Stomach (tissue), 9 donors: ENCODE data around the gene BTBD9. TPM values are rescaled to one million over a fixed set of nuclear protein-coding genes. Genes with fewer than 3 reads are reported as not detected.

Source experiments
- DNase-seq, 2 donors: peaks; one replicate each; pipeline versions ENCODE4 v3.0.0 to v3.0.0-alpha.2; 2013 to 2019
- H3K27ac ChIP-seq, 5 donors: fragments of 200-600 bp in 4 of 5; sonication (generic) in 4 of 5; one replicate each; pipeline ENCODE4 v1.5.1; 2013 to 2019; ENCODE audit warnings: mild to moderate bottlenecking in 1 of 5, moderate library complexity in 1 of 5
- H3K27me3 ChIP-seq, 3 donors: fragments of 200-600 bp; sonication (generic); one replicate each; pipeline ENCODE4 v1.5.1; 2017 to 2019; ENCODE audit warnings: mixed run types in 1 of 3
- H3K36me3 ChIP-seq, 4 donors: fragments of 200-600 bp; sonication (generic); 1 replicate in 3 of 4; 2 replicates in 1 of 4; pipeline ENCODE4 v1.5.1; 2016 to 2019
- H3K4me1 ChIP-seq, 4 donors: fragments of 200-600 bp; sonication (generic); one replicate each; pipeline ENCODE4 v1.5.1; 2016 to 2019
- H3K4me3 ChIP-seq, 4 donors: fragments of 200-600 bp; sonication (generic) in 3 of 4; one replicate each; pipeline ENCODE4 v1.5.1; 2016 to 2019; ENCODE audit warnings: mild to moderate bottlenecking in 1 of 4
- H3K9me3 ChIP-seq, 4 donors: fragments of 200-600 bp; sonication (generic); one replicate each; pipeline ENCODE4 v1.5.1; 2016 to 2019
- EP300 ChIP-seq: sonication (generic); formaldehyde crosslinking; IDR thresholded peaks from one replicate; pipeline ENCODE4 v1.6.1; 2017; ENCODE audit warnings: antibody characterized with exemption
- POLR2A ChIP-seq, 4 donors: fragments of 450-650 bp; IDR thresholded peaks; one replicate each; pipeline ENCODE4 v1.6.1; 2016; ENCODE audit warnings: antibody characterized with exemption in 4 of 4, control low read depth in 2 of 4, mild to moderate bottlenecking in 1 of 4, moderate library complexity in 1 of 4
- POLR2AphosphoS5 ChIP-seq, 3 donors: sonication (generic); formaldehyde crosslinking; IDR thresholded peaks; one replicate each; pipeline ENCODE4 v1.6.1; 2016; ENCODE audit warnings: antibody characterized with exemption in 3 of 3
- WGBS, 5 donors: extraction: QIAGEN DNeasy Blood & Tissue Kit in 3 of 5; methylation state at CpG; one replicate each; pipeline versions ENCODE4 v1.1.5 to v1.1.7; 2013 to 2018; 5-methylcytosine and 5-hydroxymethylcytosine counted together
- intact Hi-C: fragments of 100-400 bp; cut with DNase I; formaldehyde crosslinking; loops from one replicate; pipeline ENCODE4 v1.15.1; 2023; ENCODE audit warnings: low total_unique reads
- polyA plus RNA-seq, 3 donors: library from polyadenylated mRNA; stranded (reverse); fragments of 200-250 nt; gene quantifications; one replicate each; pipeline ENCODE4 v1.2.3, GENCODE V29; 2013
- total RNA-seq, 5 donors: library from RNA; depleted of rRNA; stranded (reverse); fragments of >200 nt; gene quantifications; one replicate each; pipeline versions ENCODE4 v1.1.0 to v1.2.3, GENCODE V29; 2014 to 2016
- TF ChIP-seq, protein P1 (sequence below), 7 experiments: fragments of 450-650 bp in 4 of 7; fragments of 200-600 bp in 3 of 7; sonication (generic) in 3 of 7; IDR thresholded peaks; one replicate each; pipeline ENCODE4 v1.5.1; 2016 to 2019; ENCODE audit warnings: antibody characterized with exemption in 7 of 7, control low read depth in 2 of 7, mild to moderate bottlenecking in 1 of 7
- donor health status: healthy with polysubstance abuse.
- donor health status: Bipolar disorder and iron deficiency.
- donor health status: healthy.

The BTBD9 gene
- total and polyA plus RNA-seq, 8 donors, result 1.4 to 90.2 (median 6.8) TPM

DNA sequence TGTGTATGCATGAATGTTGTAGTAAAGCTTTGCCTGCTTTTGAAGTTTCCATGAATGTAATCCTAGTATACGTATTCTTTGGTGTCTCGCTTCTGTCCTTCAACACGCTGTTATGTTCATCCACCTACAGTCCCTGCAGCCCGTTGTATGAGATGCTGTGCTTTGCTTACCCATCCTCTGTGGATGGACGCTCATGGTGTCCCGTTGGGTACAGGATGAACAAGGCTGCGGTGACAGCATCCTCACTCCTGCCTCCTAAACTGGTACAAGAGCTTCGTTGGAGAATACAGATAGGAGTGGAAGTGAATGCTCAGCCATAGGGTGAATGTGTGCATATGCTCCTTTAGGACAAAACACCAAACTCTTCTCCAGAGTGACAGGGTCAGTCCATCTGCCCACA is 454.0 kb downstream of the BTBD9 start:
- H3K27me3 ChIP-seq, result no peaks in the 10 kb centered on the region
- intact Hi-C loops, result no loop called here
- TF ChIP-seq, protein P1, sequence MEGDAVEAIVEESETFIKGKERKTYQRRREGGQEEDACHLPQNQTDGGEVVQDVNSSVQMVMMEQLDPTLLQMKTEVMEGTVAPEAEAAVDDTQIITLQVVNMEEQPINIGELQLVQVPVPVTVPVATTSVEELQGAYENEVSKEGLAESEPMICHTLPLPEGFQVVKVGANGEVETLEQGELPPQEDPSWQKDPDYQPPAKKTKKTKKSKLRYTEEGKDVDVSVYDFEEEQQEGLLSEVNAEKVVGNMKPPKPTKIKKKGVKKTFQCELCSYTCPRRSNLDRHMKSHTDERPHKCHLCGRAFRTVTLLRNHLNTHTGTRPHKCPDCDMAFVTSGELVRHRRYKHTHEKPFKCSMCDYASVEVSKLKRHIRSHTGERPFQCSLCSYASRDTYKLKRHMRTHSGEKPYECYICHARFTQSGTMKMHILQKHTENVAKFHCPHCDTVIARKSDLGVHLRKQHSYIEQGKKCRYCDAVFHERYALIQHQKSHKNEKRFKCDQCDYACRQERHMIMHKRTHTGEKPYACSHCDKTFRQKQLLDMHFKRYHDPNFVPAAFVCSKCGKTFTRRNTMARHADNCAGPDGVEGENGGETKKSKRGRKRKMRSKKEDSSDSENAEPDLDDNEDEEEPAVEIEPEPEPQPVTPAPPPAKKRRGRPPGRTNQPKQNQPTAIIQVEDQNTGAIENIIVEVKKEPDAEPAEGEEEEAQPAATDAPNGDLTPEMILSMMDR (IDR thresholded peaks at IDR 0.05), result no peak
- H3K4me3 ChIP-seq, result no peak overlapping the region
- no peak for DNase-seq
- H3K27ac ChIP-seq, result no peak overlapping the region
- no peaks in the 10 kb centered on the region for H3K9me3 ChIP-seq
- H3K36me3 ChIP-seq, result peaks cover 0 to 6% (median 2%) of the 10 kb centered on the region in 4 donors
- no peaks in the 10 kb centered on the region for H3K4me1 ChIP-seq
- 95 to 98% (median 95%) methylated on average over 8 of the region's 8 CpGs for WGBS, 5 donors

DNA sequence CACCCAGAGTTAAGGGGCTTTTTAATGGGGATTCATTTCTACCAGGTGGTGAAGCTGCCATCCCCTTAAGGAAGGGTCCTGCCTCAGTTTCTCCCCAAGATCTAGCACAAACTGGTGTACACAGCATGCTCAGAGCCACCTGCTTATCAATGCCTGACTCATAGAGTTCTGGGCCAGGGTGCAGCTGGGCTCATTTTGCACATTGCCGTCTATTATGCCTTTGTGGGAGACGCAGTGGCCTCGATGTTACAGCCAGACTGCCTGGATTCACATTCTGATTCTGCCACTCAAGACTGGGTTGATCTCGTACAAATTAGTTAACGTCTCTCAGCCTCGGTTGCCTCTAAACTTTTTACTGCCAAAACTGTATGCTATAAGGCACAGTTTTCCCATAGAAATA is 454.5 kb downstream of the BTBD9 start:
- no peak for DNase-seq
- WGBS, 5 donors, result 92 to 97% (median 95%) methylated on average over 6 of the region's 6 CpGs
- H3K9me3 ChIP-seq, result no peaks in the 10 kb centered on the region
- no peak overlapping the region for H3K27ac ChIP-seq
- H3K4me3 ChIP-seq, result no peak overlapping the region
- H3K36me3 ChIP-seq, result peaks cover 0 to 6% (median 2%) of the 10 kb centered on the region in 4 donors
- no peaks in the 10 kb centered on the region for H3K27me3 ChIP-seq
- H3K4me1 ChIP-seq, result no peaks in the 10 kb centered on the region
- intact Hi-C loops, result no loop called here
- TF ChIP-seq POLR2A (IDR thresholded peaks at IDR 0.05), result no peak
- TF ChIP-seq POLR2AphosphoS5 (IDR thresholded peaks at IDR 0.05), result no peak
- TF ChIP-seq, protein P1 (IDR thresholded peaks at IDR 0.05), result no peak
- no peak for TF ChIP-seq EP300

DNA sequence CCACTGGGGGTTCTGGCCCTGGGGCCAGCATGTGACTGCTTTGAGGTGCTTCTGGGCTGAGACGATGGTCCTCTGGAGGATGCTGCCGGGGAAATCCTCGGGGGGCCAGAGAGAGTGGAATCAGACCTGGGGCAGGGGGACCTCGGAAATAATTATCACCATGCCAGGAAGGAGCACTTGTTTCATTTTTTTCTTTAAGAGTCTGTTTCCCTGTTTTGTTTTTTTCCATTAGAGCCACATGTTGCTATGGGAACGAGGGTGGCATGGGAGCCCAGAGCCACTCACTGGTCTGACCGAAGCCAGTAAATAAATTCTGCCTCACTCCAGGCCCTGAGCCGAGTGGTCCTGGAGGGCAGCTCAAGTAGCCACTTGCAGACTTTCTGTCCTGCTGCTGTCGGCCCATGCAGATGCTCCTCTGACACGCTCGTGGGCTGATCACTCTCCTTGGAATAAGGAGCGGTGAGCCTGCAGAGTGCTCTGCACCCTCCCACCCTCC is 455.1 kb downstream of the BTBD9 start:
- intact Hi-C loops, result no loop called here
- TF ChIP-seq POLR2A (IDR thresholded peaks at IDR 0.05) (no peak), EP300 (no peak), POLR2AphosphoS5 (IDR thresholded peaks at IDR 0.05) (no peak)
- TF ChIP-seq, protein P1 (IDR thresholded peaks at IDR 0.05), result no peak
- Histone ChIP-seq H3K27me3 (no peaks in the 10 kb centered on the region), H3K4me1 (no peaks in the 10 kb centered on the region), H3K27ac (no peak overlapping the region), H3K9me3 (no peaks in the 10 kb centered on the region), H3K36me3 (peaks cover 0 to 6% (median 2%) of the 10 kb centered on the region in 4 donors), H3K4me3 (no peak overlapping the region)
- 79 to 91% (median 84%) methylated on average over 11 of the region's 11 CpGs for WGBS, 5 donors
- peak in 1 of 2 donors; percentile 27 for DNase-seq

DNA sequence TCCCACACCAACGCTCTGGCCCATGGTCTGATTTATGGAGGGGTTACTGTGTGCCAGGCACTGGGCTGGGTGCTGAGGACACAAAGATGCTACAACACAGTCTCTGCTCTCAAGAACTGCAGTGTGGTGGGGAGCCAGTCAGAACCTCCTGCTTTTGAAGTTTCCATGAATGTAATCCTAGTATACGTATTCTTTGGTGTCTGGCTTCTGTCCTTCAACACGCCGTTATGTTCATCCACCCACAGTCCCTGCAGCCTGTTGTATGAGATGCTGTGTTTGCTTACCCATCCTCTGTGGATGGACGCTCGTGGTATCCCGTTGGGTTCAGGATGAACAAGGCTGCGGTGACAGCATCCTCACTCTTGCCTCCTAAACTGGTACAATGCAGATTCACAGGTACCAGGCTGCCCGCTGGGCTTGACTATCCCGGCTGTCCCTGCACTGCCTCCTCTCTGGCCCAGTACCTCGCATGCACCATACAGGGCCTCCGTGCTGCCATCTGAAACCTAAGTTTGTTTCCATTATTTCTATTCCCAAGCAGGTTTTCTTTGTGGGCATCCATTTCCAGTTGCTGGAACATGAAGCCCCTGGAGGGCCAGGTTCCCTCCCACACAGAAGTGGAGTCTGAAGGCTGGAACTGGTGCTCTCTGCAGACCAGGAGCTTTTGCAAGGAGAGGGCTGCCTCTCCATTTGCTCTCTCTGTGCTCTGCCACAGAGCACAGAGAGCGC is 455.7 kb downstream of the BTBD9 start:
- DNase-seq, result no peak
- Histone ChIP-seq H3K27me3 (no peaks in the 10 kb centered on the region), H3K4me3 (no peak overlapping the region), H3K9me3 (no peaks in the 10 kb centered on the region), H3K4me1 (no peaks in the 10 kb centered on the region), H3K27ac (no peak overlapping the region), H3K36me3 (peaks cover 0 to 6% (median 2%) of the 10 kb centered on the region in 4 donors)
- 88 to 97% (median 93%) methylated on average over 13 of the region's 13 CpGs for WGBS, 5 donors
- intact Hi-C loops, result no loop called here
- TF ChIP-seq POLR2A (IDR thresholded peaks at IDR 0.05), result no peak
- TF ChIP-seq POLR2AphosphoS5 (IDR thresholded peaks at IDR 0.05), result no peak
- TF ChIP-seq, protein P1 (IDR thresholded peaks at IDR 0.05), result no peak
- no peak for TF ChIP-seq EP300
